Measurements from ENCODE around the gene PRM3.
"Not testable (repeated sequence)": the region's sequence is repeated elsewhere in the genome, so short reads cannot be mapped to it uniquely, and the experiment has no call there.

The PRM3 gene

DNA sequence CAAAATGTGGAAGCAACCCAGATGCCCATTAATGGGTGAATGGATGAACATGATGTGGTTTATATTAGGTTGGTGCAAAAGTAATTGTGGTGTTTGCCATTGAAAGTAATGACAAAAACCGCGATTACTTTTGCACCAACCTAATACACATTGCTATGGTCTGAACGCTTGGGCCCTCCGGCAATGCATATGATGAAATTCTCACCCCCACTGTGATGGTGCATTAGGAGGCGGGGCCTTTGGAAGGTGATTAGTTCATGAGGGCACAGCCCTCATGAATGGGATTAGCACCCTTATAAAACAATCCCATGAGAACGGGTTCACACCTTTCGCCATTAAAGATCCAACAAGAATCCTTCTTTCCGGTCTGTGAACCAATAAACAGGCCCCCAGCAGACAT lies 33.0 kb upstream of the PRM3 start:
- DNase-seq (ENCODE audit: low spot score): no peak

DNA sequence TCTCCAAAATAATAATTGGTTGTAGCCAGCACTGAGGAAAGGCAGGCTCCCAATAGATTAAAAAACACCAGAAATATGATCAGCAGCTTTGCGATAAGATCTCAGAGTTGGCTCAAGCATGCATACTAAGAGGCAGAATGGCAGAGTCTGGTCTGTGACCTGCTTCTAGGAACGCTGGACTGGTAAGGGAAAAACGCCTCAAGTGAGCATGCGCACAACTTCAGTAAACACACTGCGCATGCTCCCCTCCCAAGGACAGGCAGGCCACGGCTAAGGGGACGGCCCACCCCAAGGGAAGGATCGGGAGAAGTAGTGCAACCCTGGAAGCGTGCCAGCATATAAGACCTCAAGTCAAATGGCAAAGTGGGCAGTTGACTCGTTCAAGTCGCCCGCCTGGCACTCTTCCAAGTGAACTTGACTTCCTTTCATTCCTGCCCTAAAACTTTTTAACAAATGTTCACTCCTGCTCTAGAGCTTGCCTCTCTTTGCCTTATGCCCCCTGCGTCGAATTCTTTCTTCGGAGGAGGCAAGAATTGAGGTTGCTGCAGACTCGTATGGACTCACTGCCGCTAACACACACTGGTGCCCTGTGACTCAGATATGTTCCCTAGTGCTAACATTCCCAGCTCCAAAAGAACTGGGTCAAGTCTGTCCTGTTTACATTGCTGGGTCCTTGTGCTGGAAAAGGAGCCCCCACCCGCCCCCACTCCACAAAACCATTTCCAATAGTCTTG lies 30.1 kb upstream of the PRM3 start:
- DNase-seq (ENCODE audit: low spot score): peak; percentile 97

DNA sequence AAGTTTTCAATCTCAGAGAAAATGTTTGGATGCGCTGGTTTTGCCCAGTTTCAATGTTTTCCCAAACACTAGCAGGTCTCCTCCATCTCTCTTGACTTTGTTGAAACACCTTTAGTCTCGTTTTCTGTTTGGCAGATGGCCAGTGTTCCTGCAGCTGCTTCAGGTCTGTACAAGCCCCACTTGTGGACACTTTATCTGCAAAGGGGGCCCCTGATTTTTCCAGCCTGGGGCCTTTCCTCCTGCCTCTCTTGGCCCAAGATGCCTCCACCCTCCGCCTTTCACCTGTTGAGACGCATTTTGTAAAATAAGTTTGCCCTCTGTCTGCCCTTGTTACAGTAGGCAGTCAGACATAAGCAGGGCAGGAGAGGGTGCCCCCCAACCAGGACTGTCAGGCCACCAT lies 29.5 kb upstream of the PRM3 start:
- DNase-seq (ENCODE audit: low spot score): no peak

DNA sequence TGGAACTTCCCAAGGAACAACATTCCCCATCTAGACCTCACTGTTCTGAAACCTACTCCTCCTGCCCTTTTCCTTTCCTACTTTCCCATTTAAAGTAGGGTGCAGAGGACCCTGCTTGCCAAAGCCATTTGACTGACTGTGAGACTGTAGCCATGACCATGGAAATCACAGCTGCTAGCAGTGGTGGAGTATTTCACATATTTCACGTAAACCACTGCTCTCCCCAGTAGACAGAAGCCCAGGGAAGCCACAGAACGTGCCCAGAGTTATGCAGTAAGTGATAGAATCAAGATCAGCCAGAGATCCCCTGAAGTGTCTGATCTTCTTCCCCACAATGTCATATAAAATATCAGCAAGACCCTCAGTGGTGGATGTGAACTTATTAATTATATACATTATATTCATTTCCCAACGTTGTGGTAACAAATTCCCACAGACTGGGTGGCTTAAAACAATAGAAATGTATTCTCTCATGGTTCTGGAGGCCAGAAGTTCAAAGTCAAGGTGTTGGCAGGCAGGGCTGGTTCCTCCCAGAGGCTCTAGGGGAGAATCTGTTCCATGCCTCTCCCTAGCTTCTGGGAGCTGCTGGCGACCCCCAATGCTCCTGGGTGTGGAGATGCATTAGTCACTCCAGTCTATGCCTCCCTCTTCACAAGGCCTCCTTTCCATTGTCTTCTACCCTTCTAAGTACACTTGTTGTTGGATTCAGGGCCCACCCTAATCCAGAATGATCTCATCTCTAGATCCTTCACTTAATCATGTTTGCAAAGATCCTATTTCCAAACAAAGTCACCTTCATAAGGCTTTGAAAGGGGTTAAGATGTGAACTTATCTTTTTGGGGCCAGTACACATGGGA lies 28.4 kb upstream of the PRM3 start:
- no peak for DNase-seq (ENCODE audit: low spot score)

DNA sequence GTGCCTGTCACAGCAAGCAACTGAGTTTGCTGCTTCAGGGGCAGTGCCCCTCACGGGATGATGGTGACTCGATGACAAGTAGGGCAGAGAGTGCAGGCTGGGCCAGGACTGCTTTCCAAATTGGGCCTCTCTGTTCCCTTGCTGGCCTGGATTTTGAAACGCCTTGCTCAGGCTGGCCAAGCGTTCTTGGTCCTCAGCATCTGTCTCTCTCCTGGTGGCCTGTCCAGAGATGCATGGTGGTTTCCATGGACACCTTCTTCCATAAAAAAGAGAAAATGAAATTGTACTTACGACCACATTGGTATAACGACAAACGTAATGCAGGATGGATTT lies 27.1 kb upstream of the PRM3 start:
- DNase-seq (ENCODE audit: low spot score): no peak

DNA sequence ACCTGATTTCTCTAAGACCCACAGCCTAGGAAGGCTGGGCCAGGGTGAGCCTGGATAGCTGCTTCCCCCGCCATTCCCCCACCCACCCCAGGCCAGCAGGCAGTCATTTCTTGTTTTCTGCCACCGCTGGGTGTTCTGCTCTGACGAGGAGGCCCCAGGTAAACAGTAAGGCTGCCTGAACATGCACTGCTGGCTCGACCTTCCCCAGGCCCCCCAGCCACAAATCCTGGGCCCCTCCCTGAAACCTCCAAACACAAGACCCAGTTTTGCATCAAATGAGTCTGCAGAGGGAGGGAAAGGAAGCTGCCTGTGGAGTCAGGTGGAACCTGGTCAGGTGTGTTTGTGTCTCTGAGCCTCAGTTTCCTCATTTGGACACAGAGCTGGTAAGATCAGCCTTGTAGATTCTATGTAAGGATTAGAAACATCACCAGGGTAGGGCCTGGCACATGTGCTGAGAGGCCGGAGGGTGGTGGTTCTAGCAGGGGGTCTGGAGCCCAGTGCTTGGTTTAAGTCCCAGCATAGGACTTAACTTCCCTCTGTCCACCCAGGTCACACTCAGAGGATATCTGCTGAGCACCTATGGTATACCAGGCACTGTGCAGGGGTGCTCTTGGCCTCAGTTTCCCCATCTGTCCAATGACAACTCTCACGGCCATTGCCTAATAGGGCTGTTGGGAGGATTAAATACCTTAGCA lies 26.6 kb upstream of the PRM3 start:
- no peak for DNase-seq (ENCODE audit: low spot score)

DNA sequence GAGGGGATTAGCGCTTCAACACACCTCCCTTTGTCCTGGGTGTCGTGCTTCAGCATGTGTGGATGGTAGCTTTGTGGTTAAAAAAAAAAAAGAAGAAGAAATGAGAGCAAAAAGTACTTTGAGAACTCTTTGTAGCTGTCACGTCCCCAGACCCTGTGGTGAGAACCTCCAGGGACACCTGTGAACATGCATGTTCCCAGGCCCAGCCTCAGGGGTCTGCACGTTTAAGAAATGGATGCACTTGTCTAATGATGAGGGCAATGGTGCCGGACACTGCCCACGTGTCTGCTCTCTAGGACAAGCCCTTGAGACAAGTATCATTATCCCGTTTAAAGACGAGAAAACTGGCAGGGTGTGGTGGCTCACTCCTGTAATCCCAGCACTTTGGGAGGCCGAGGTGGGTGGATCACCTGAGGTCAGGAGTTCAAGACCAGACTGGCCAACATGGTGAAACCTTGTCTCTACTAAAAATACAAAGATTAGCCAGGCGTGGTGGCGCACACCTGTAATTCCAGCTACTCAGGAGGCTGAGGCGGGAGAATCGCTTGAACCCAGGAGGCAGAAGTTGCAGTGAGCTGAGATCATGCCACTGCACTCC lies 25.6 kb upstream of the PRM3 start:
- not testable (repeated sequence) for DNase-seq (ENCODE audit: low spot score)

DNA sequence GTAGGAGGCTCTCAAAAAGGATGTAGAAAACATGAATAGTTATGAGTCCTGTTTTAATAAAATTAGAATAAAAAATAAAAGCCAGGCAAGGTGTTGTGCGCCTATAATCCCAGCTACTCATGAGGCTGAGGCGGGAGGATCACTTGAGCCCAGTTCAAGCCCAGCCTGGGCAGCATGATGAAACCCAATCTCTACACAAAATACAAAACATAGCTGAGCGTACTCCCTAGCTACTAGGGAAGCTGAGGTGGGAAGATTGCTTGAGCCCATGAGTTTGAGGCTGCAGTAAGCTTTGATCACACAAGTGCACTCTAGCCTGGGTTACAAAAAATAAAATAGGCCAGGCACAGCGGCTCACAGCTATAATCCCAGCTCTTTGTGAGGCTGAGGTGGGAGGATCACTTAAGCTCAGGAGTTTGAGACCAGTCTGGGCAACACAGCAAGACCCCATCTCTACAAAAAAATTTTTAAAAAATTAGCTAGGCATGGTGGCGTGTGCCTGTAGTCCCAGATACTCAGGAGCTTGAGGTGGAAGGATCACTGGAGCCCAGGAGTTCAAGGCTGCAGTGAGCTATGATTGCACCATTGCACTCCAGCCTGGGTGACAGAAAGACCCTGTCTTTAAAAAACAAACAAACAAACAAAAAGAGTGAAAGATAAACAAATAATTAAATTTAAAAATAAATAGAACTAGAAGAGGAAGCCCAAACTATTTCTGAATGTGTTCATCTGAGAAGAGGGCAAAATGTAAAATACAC lies 24.9 kb upstream of the PRM3 start:
- no peak for DNase-seq (ENCODE audit: low spot score)

DNA sequence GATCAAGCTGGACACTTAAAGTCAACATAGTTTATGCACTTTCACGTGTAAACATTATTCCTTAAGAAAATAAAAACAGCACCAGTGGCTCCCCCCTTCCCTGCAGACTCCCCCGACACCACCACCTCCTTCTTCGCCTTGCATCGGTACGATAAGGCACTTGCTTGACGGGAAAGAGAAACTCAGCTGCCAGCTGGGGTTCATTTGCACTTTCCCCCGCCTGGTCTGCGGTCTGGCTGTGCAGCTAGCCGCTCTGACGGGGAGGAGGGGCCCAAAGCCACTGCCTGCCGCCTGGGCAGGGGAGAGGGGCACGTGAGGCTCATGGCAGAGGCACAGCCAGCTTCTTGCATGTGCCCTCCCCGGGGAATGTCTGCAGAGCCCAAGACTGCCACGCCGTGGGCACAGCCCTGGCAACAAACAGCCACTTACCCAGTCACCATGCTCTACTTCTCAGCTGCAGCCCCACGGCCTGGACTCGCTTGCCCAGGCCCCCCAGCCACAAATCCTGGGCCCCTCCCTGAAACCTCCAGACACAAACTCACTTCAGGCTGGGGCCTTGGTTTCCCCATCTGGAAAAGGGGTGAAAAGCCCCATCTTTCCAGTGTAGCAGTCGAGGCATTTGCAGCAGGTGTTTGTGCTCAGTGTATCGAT lies 24.2 kb upstream of the PRM3 start:
- peak; percentile 36 for DNase-seq (ENCODE audit: low spot score)

DNA sequence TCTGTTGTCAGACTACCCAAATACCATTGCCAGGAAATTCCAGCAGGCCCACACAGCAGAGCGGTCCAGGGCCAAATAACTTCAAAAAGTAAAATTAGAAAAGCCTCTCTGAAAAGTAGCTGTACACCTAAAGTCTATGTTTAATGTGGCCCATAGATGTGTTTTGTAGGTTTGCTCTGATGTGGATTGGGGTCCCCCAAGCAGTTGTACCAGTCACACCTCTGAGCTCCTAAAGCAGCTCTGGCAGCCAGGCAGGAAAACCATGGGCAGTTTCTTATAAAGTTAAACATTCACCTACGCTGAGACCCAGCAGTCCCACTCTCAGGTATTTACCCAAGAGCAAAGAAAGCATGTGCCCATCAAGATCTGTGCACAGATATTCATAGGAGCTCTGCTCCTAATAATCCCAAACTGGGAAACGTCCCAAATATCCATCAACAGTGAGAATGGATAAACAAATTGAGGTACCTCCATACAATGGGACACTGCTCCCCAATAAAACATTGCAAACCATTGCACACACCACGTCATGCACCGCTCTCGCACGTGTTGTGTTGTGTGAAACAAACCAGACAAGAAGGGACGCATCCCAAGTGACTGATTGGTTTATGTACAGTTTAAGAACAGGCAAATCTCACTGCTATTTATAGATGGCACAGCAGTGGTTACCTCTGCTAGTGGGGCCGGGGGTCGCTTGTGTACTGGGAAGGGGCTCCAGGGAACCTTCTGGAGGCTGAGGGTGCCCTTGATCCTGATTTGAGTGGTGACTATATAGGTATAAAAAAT lies 23.5 kb upstream of the PRM3 start:
- no peak for DNase-seq (ENCODE audit: low spot score)

DNA sequence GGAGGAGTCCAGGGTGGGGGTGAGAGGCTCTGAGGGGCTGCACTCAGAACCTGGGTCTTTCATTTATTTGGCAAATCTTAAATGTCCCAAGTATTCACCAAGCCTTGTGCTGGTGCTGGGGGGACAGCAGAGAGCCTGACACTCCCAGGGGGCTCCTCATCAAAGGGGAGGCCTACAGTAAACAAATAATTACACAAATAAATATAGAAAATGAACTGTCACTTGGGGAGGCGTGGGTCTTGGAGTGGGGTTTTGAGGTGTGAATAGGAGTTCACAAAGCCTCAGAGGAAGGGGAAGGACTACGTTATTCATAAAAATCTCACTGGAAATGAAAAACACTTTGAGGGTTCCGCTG lies 22.9 kb upstream of the PRM3 start:
- DNase-seq (ENCODE audit: low spot score): no peak

DNA sequence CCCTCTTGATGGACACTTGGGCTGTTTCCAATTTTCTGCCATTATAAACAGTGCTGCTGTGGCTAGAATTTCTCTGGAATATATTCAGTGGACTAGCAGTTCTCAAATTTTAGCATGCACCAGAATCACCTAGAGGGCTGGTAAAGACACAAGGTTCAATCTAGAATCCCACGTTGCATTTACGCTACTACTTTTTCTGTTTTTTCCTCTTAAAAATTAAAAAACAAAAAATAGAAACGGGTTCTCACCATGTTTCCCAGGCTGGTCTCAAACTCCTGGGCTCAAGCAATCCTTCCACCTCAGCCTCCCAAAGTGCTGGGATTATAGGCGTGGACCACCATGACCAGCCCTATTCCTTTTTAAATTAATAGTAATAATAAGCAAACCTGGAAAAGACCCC lies 22.2 kb upstream of the PRM3 start:
- no peak for DNase-seq (ENCODE audit: low spot score)

DNA sequence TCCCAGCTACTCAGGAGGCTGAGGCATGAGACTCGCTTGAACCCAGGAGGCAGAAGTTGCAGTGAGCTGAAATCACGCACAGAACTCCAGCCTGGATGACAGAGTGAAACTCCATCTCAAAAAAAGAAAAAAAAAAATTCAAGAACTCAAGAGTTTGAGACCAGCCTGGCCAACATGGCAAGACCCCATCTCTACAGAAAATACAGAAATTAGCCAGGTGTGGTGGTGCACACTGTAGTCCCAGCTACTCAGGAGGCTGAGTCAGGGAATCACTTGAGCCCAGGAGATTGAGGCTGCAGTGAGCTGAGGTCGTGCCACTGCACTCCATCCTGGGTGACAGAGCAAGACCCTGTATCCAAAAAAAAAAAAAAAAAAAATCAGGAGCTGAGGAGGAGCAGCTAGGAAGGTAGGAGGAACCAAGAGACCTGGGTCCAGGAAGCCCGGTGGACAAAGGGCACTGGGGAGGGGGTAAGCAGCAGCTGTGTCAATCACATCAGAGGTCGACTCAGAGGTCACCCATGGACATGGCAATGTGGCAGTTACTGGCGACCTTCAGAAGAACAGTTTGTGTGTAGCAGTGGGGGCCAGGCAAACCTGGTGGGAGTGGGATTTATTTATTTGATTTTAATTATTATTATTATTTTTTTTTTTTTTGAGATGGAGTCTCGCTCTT lies 18.8 kb upstream of the PRM3 start:
- DNase-seq (ENCODE audit: low spot score): no peak

DNA sequence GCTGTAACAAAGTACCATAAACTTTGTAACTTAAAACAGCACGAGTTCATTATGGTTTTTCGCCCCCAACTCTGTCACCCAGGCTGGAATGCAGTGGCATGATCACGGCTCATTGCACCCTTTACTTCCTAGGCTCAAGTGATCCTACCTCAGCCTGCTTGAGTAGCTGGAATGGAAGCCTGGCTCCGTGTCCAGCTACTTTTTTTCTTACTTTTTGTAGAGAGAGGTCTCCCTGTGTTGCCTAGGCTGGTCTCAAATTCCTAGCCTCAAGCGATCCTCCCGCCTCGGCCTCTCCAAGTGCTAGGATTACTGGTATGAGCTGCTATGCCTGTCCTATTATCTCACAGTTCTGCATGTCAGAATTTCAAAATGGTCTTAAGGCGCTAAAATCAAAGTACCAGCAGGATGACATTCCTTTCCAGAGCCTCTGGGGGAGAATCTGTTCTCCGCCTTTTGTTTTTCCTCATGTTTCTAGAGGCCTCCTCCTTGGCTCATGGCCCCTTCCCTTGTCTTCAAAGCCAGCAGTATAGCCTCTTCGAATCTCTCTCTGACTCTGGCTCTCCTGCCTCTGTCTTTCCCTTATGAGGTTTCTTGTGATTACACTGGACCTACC lies 17.8 kb upstream of the PRM3 start:
- no peak for DNase-seq (ENCODE audit: low spot score)

DNA sequence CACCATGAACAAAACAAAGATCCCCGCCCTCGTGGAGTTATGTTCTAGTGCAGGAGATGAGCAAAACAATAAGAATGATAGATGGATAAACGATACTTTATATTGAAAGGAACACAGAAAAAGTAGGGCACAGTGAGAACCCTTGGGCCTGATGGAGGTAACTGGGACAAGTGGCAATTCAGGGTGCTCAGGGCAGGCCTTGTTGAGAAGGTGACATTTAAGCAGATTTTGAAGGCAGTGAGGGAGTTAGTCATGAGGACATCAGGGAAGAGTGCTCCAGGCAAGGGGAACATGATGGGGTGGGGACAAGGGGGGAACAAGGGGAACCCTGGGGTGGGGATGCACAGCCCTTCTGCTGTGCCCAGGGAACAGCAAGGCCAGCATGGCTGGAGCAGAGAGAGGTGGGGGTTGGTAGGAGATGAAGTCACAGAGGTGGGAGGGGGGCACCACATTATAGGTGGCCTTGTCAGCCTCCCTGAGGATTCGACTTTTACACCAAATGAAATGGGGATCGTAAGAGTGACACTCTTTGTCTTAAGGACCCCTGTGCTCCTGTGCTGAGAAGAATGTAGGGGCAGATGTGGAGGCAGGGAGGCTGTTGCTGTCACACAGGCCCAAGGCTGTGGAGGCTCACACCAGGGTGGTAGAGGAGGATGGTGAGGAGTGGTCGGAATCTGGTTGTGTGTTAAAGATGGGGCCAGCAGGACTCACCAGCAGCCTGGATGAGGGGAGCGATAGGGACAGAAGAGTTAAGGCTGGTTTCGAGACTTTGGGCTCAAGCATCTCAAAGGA lies 16.9 kb upstream of the PRM3 start:
- DNase-seq (ENCODE audit: low spot score): no peak

DNA sequence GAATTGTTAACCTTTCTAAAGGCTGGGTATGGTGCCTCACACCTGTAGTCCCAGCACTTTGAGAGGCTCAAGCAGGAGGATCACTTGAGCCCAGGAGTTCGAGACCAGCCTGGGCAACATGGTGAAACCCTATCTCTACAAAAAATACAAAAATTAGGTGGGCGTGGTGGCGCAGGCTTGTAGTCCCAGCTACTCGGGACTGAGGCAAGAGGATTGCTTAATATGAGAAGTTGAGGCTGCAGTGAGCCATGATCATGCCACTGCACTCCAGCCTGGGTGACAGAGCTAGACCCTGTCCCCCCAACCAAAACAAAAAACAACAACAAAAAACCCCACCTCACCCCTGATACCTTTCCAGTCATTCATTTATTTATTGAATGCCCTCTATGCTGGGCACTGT lies 16.3 kb upstream of the PRM3 start:
- DNase-seq (ENCODE audit: low spot score): not testable (repeated sequence)

DNA sequence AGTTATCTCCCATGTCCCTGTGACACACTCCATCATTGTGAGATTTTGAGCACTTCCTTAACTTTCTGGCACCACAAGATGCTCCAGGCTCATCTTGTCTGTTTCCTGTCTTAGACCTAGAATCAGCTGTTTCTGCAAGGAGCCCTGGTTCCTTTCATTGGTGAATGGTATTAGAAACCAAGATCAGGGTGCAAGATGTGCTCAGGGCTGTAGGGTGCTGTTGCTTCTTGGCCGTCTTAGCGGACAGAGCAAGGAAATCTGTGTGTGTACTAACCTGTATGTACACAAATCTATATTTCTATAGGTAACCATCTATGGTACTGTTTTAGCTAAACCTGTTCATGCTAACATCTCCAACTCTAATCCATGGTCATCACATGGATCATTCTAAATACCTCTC lies 15.8 kb upstream of the PRM3 start:
- DNase-seq (ENCODE audit: low spot score): no peak

DNA sequence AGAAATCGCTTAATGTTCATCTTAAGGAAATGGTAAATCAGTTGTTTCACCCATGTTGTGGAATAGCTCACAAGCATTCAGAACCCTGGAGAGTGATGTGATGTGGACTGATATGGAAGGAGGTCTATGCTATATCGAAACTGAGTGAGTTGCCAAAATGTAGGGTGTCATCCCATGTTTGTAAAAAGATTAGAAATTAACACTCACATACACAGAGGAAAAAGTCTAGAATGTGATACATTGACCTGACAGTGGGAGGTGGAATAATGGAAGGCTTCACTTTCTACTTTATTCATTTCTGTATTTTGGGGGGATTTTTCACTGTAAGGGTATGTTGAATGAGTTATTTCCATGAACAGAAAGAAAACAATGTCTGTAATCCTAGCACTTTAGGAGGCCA lies 12.4 kb upstream of the PRM3 start:
- DNase-seq (ENCODE audit: low spot score): no peak

Data from SK-N-DZ (cell line).